Liver (tissue), 9 donors: ENCODE results near the gene NXN. TPM values are rescaled to one million over a fixed set of nuclear protein-coding genes. Genes with fewer than 3 reads are reported as not detected.

Source experiments
- DNase-seq: peaks from one replicate; pipeline ENCODE4 v3.0.0-alpha.2; 2017; ENCODE audit warnings: low spot score
- H3K27ac ChIP-seq, 2 donors: one replicate each; pipeline ENCODE4 v1.7.0; 2013; ENCODE audit warnings: inconsistent platforms in 2 of 2, low read length in 2 of 2, control low read depth in 1 of 2, low read depth in 1 of 2, mild to moderate bottlenecking in 1 of 2
- H3K27me3 ChIP-seq, 4 donors: one replicate each; pipeline versions ENCODE4 v1.6.1 to v1.7.0; 2013; ENCODE audit warnings: low read length in 3 of 4, inconsistent platforms in 1 of 4, mild to moderate bottlenecking in 1 of 4, moderate library complexity in 1 of 4; ENCODE audit not compliant: control insufficient read depth in 4 of 4, insufficient read depth in 4 of 4
- H3K36me3 ChIP-seq, 4 donors: one replicate each; pipeline versions ENCODE4 v1.6.1 to v1.7.0; 2013; ENCODE audit warnings: low read length in 3 of 4, mild to moderate bottlenecking in 3 of 4, low read depth in 1 of 4, moderate library complexity in 1 of 4; ENCODE audit not compliant: control insufficient read depth in 4 of 4, insufficient read depth in 3 of 4
- H3K4me1 ChIP-seq, 4 donors: one replicate each; pipeline versions ENCODE4 v1.6.1 to v1.7.0; 2013; ENCODE audit warnings: low read length in 3 of 4, mild to moderate bottlenecking in 3 of 4, moderate library complexity in 1 of 4; ENCODE audit not compliant: control insufficient read depth in 4 of 4, insufficient read depth in 4 of 4
- H3K4me3 ChIP-seq, 3 donors: one replicate each; pipeline versions ENCODE4 v1.6.1 to v1.7.0; 2013; ENCODE audit warnings: low read length in 3 of 3, control low read depth in 1 of 3, low read depth in 1 of 3, mild to moderate bottlenecking in 1 of 3
- H3K9ac ChIP-seq, 2 donors: one replicate each; pipeline ENCODE4 v1.7.0; 2013; ENCODE audit warnings: low read length in 2 of 2, mild to moderate bottlenecking in 2 of 2, moderate library complexity in 2 of 2, control low read depth in 1 of 2, low read depth in 1 of 2
- H3K9me3 ChIP-seq, 4 donors: one replicate each; pipeline versions ENCODE4 v1.6.1 to v1.7.0; 2013; ENCODE audit warnings: low read length in 3 of 4; ENCODE audit not compliant: control insufficient read depth in 4 of 4
- EGR1 ChIP-seq, 2 donors: IDR thresholded peaks; 2 replicates each; pipeline ENCODE4 v1.6.1; 2016 to 2018; ENCODE audit warnings: antibody characterized with exemption in 2 of 2, low read depth in 2 of 2
- FOXA1 ChIP-seq: IDR thresholded peaks from 2 replicates; pipeline ENCODE4 v1.6.1; 2016; ENCODE audit warnings: antibody characterized with exemption
- FOXA2 ChIP-seq: IDR thresholded peaks from 2 replicates; pipeline ENCODE4 v1.6.1; 2016; ENCODE audit warnings: antibody characterized with exemption
- GABPA ChIP-seq, 2 donors: IDR thresholded peaks in 1 of 2; conservative IDR thresholded peaks in 1 of 2; 2 replicates each; pipeline ENCODE4 v1.6.1; 2016; ENCODE audit warnings: antibody characterized with exemption in 2 of 2, mild to moderate bottlenecking in 1 of 2, moderate library complexity in 1 of 2
- HNF4A ChIP-seq, 2 donors: conservative IDR thresholded peaks; 2 replicates each; pipeline ENCODE4 v1.6.1; 2016; ENCODE audit warnings: antibody characterized with exemption in 2 of 2, mild to moderate bottlenecking in 2 of 2
- HNF4G ChIP-seq: IDR thresholded peaks from 2 replicates; pipeline ENCODE4 v1.6.1; 2016; ENCODE audit warnings: antibody characterized with exemption
- JUND ChIP-seq, 2 donors: IDR thresholded peaks; 2 replicates each; pipeline ENCODE4 v1.6.1; 2016; ENCODE audit warnings: antibody characterized with exemption in 2 of 2
- MAX ChIP-seq: IDR thresholded peaks from 2 replicates; pipeline ENCODE4 v1.6.1; 2016; ENCODE audit warnings: antibody characterized with exemption
- NR2F2 ChIP-seq: IDR thresholded peaks from 2 replicates; pipeline ENCODE4 v1.6.1; 2016; ENCODE audit warnings: antibody characterized with exemption
- TAF1 ChIP-seq: conservative IDR thresholded peaks from 2 replicates; pipeline ENCODE4 v1.6.1; 2016; ENCODE audit warnings: antibody characterized with exemption, mild to moderate bottlenecking
- YY1 ChIP-seq: IDR thresholded peaks from 2 replicates; pipeline ENCODE4 v1.6.1; 2016; ENCODE audit warnings: antibody characterized with exemption, mild to moderate bottlenecking
- WGBS: extraction: QIAGEN DNeasy Blood & Tissue Kit; methylation state at CpG from one replicate; pipeline ENCODE4 v1.1.7; 2013; 5-methylcytosine and 5-hydroxymethylcytosine counted together
- polyA plus RNA-seq, 2 donors: library from polyadenylated mRNA; stranded (reverse) in 1 of 2; unstranded in 1 of 2; fragments of 200-250 nt in 1 of 2; fragments of >200 nt in 1 of 2; fragmentation: Nextera tagmentation in 1 of 2; extraction: Ambion mirVana in 1 of 2; gene quantifications; one replicate each; pipeline versions ENCODE4 v1.2.1 to v1.2.3, GENCODE V29; 2013 to 2015
- total RNA-seq, 2 donors: library from RNA; depleted of rRNA; stranded (reverse); fragments of >200 nt; gene quantifications; one replicate each; pipeline ENCODE4 v1.2.3, GENCODE V29; 2014
- TF ChIP-seq, protein P1 (sequence below): fragments of 150-350 bp; IDR thresholded peaks from 2 replicates; pipeline ENCODE4 v1.5.1; 2017; ENCODE audit warnings: improper control_type of control experiment, low read depth, low read length; ENCODE audit not compliant: missing input control
- donor health status: healthy.
- donor health status: healthy.
- donor health status: healthy.
- donor health status: healthy.
- donor health status: healthy.

The NXN gene
- total and polyA plus RNA-seq, 4 donors: 2.3 to 4.5 (median 3.3) TPM

- Histone ChIP-seq H3K9me3 (no peaks in the 10 kb centered on the region), H3K9ac (no peak overlapping the region), H3K4me3 (no peak overlapping the region), H3K27ac (no peak overlapping the region), H3K27me3 (no peaks in the 10 kb centered on the region), H3K36me3 (peaks cover 10 to 69% (median 59%) of the 10 kb centered on the region in 4 donors), H3K4me1 (no peaks in the 10 kb centered on the region)
- DNase-seq: no peak
- TF ChIP-seq HNF4G (no peak), FOXA2 (no peak), NR2F2 (no peak), YY1 (no peak), FOXA1 (no peak), JUND (IDR thresholded peaks at IDR 0.05) (no peak)
- TF ChIP-seq, protein P1, sequence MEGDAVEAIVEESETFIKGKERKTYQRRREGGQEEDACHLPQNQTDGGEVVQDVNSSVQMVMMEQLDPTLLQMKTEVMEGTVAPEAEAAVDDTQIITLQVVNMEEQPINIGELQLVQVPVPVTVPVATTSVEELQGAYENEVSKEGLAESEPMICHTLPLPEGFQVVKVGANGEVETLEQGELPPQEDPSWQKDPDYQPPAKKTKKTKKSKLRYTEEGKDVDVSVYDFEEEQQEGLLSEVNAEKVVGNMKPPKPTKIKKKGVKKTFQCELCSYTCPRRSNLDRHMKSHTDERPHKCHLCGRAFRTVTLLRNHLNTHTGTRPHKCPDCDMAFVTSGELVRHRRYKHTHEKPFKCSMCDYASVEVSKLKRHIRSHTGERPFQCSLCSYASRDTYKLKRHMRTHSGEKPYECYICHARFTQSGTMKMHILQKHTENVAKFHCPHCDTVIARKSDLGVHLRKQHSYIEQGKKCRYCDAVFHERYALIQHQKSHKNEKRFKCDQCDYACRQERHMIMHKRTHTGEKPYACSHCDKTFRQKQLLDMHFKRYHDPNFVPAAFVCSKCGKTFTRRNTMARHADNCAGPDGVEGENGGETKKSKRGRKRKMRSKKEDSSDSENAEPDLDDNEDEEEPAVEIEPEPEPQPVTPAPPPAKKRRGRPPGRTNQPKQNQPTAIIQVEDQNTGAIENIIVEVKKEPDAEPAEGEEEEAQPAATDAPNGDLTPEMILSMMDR: no peak
- 95% methylated on average over 5 of the region's 5 CpGs for WGBS
These were observed 205.3 kb downstream of the NXN start for GRCh38 chr17:774313-774584.

GRCh38 chr17:773467-774312 lies 205.9 kb downstream of the NXN start:
- Histone ChIP-seq H3K27me3 (no peaks in the 10 kb centered on the region), H3K4me3 (no peak overlapping the region), H3K36me3 (peaks cover 10 to 74% (median 62%) of the 10 kb centered on the region in 4 donors), H3K9ac (no peak overlapping the region), H3K27ac (no peak overlapping the region), H3K9me3 (no peaks in the 10 kb centered on the region), H3K4me1 (no peaks in the 10 kb centered on the region)
- TF ChIP-seq EGR1 (IDR thresholded peaks at IDR 0.05; ENCODE audit: low read depth in 2 of 2): no peak
- no peak for TF ChIP-seq HNF4A (conservative IDR thresholded peaks at IDR 0.05)
- no peak for TF ChIP-seq TAF1
- TF ChIP-seq MAX: no peak
- TF ChIP-seq GABPA (IDR thresholded peaks at IDR 0.05 in 1 of 2, conservative IDR thresholded peaks at IDR 0.05 in 1 of 2): no peak
- no peak for TF ChIP-seq YY1
- no peak for DNase-seq
- 90% methylated on average over 14 of the region's 14 CpGs for WGBS

DNA sequence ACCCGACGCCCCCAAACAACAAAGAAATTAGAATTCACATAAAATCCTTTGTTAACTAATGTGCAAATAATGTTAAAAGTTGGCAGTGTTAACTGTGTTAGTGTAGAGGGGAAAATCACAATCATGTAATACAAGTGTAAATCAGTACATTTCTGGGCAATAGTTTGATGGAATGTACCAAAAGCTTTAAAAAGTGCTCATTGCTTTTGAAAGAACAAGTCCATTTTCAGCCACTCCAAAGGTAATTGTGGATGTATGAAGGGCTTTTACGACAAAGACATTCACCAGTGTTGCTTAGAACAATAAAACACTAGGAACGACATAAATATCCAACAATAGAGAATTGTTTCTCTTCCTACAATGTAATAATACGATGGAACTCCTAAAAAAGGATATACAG lies 206.6 kb downstream of the NXN start:
- no peak for DNase-seq
- no peak for TF ChIP-seq NR2F2
- TF ChIP-seq, protein P1: no peak
- TF ChIP-seq HNF4A (conservative IDR thresholded peaks at IDR 0.05): no peak
- no peak for TF ChIP-seq FOXA1
- no peak for TF ChIP-seq YY1
- TF ChIP-seq HNF4G: no peak
- Histone ChIP-seq H3K27me3 (no peaks in the 10 kb centered on the region), H3K36me3 (peaks cover 10 to 70% (median 57%) of the 10 kb centered on the region in 4 donors), H3K4me3 (no peak overlapping the region), H3K9me3 (no peaks in the 10 kb centered on the region), H3K27ac (no peak overlapping the region), H3K9ac (no peak overlapping the region), H3K4me1 (no peaks in the 10 kb centered on the region)
- 92% methylated on average over 5 of the region's 5 CpGs for WGBS
